HG03196 (cell line): ENCODE results near the gene QPRT.
"Not testable (repeated sequence)": the region's sequence is repeated elsewhere in the genome, so short reads cannot be mapped to it uniquely, and the experiment has no call there.

Experiments
- ATAC-seq: cut with Tn5 transposase; IDR thresholded peaks from one replicate; pipeline ENCODE4 v1.9.1; 2021; ENCODE audit not compliant: unreplicated experiment

Gene QPRT

GRCh38 chr16:29662000-29662728, 16.8 kb upstream of the QPRT start:
- ATAC-seq, result no peak

GRCh38 chr16:29662729-29663015, 16.3 kb upstream of the QPRT start:
- no peak for ATAC-seq

- ATAC-seq, result no peak
These were observed 15.8 kb upstream of the QPRT start, which contains the start of gene SPN for GRCh38 chr16:29663016-29663806. SPN (plus strand) TSS chr16:29663247; CDS start chr16:29663729, 482 bp downstream.

- no peak for ATAC-seq
These were observed 15.2 kb upstream of the QPRT start for GRCh38 chr16:29663807-29664090.

- no peak for ATAC-seq
These were observed 14.7 kb upstream of the QPRT start for GRCh38 chr16:29664091-29664921.

GRCh38 chr16:29665294-29666077, 13.5 kb upstream of the QPRT start:
- no peak for ATAC-seq

- ATAC-seq, result not testable (repeated sequence)
These were observed 11.7 kb upstream of the QPRT start for GRCh38 chr16:29667322-29667610.

GRCh38 chr16:29667755-29668154, 11.2 kb upstream of the QPRT start:
- no peak for ATAC-seq

GRCh38 chr16:29668267-29668666, 10.7 kb upstream of the QPRT start:
- ATAC-seq, result no peak

- no peak for ATAC-seq
These were observed 5.5 kb upstream of the QPRT start for GRCh38 chr16:29673501-29673900.

GRCh38 chr16:29674188-29674587, 4.8 kb upstream of the QPRT start:
- no peak for ATAC-seq

GRCh38 chr16:29675811-29676643, 3.0 kb upstream of the QPRT start:
- ATAC-seq, result no peak

GRCh38 chr16:29676989-29677785, 1.8 kb upstream of the QPRT start:
- ATAC-seq, result no peak

- ATAC-seq, result no peak
These were observed 1.2 kb downstream of the QPRT start for GRCh38 chr16:29680180-29680598.

GRCh38 chr16:29683543-29684090, 4.6 kb downstream of the QPRT start:
- no peak for ATAC-seq

- ATAC-seq, result no peak
These were observed 5.7 kb downstream of the QPRT start for GRCh38 chr16:29684679-29685078.

GRCh38 chr16:29686740-29687332, 7.9 kb downstream of the QPRT start:
- ATAC-seq, result no peak

- ATAC-seq, result no peak
These were observed 8.8 kb downstream of the QPRT start for GRCh38 chr16:29687755-29688154.

- ATAC-seq, result no peak
These were observed 9.2 kb downstream of the QPRT start for GRCh38 chr16:29688172-29688571.
